GM23338 (cell line): ENCODE data around the gene TNFRSF21.

ENCODE experiments used
- CREB1 ChIP-seq: fragments of 250-450 bp; sonication (Bioruptor Pico); IDR thresholded peaks from 2 replicates; pipeline ENCODE4 v1.5.0; 2020; ENCODE audit warnings: low read depth, mild to moderate bottlenecking, moderate library complexity
- EZH2 ChIP-seq: fragments of 200-600 bp; sonication (generic); IDR thresholded peaks from one replicate; pipeline ENCODE4 v1.8.0; 2017; ENCODE audit warnings: antibody characterized with exemption, mild to moderate bottlenecking, low read depth; ENCODE audit not compliant: unreplicated experiment
- EZH2phosphoT487 ChIP-seq: fragments of 200-600 bp; sonication (generic); IDR thresholded peaks from one replicate; pipeline ENCODE4 v1.8.1; 2018; ENCODE audit warnings: antibody characterized with exemption; ENCODE audit not compliant: unreplicated experiment
- JUNB ChIP-seq: IDR thresholded peaks from one replicate; pipeline ENCODE4 v1.6.1; 2016; ENCODE audit warnings: antibody characterized with exemption; ENCODE audit not compliant: unreplicated experiment
- NANOG ChIP-seq: IDR thresholded peaks from 2 replicates; pipeline ENCODE4 v1.6.1; 2016; ENCODE audit warnings: antibody characterized with exemption, borderline replicate concordance
- POLR2AphosphoS5 ChIP-seq: IDR thresholded peaks from 2 replicates; pipeline ENCODE4 v1.6.1; 2016; ENCODE audit warnings: antibody characterized with exemption, low read depth
- STAT1 ChIP-seq: IDR thresholded peaks from one replicate; pipeline ENCODE4 v1.6.1; 2016; ENCODE audit warnings: antibody characterized with exemption; ENCODE audit not compliant: unreplicated experiment
- ZNF114 ChIP-seq: fragments of 250-450 bp; sonication (Bioruptor Pico); IDR thresholded peaks from 2 replicates; pipeline ENCODE4 v1.5.0; 2020; ENCODE audit warnings: mild to moderate bottlenecking, moderate library complexity
- ZNF331 ChIP-seq: fragments of 250-450 bp; sonication (Bioruptor Pico); IDR thresholded peaks from 2 replicates; pipeline ENCODE4 v1.5.0; 2020; ENCODE audit warnings: low read depth, mild to moderate bottlenecking, moderate library complexity
- TF ChIP-seq, protein P1 (sequence below), 2 experiments: fragments of 200-600 bp in 1 of 2; sonication (generic) in 1 of 2; conservative IDR thresholded peaks; 2 replicates each; pipeline versions ENCODE4 v1.5.1 to v1.6.1; 2016 to 2017; ENCODE audit warnings: antibody characterized with exemption in 2 of 2, low read depth in 2 of 2, mild to moderate bottlenecking in 2 of 2, moderate library complexity in 1 of 2
- TF ChIP-seq, protein P2 (sequence below): IDR thresholded peaks from one replicate; pipeline ENCODE4 v1.6.1; 2018; ENCODE audit warnings: antibody characterized with exemption; ENCODE audit not compliant: unreplicated experiment
- TF ChIP-seq, protein P3 (sequence below): IDR thresholded peaks from 2 replicates; pipeline ENCODE4 v1.6.1; 2016; ENCODE audit warnings: antibody characterized with exemption
- TF ChIP-seq, protein P4 (sequence below): fragments of 250-450 bp; sonication (Bioruptor Pico); IDR thresholded peaks from 2 replicates; pipeline ENCODE4 v1.5.0; 2020; ENCODE audit warnings: mild to moderate bottlenecking, moderate library complexity

DNA sequence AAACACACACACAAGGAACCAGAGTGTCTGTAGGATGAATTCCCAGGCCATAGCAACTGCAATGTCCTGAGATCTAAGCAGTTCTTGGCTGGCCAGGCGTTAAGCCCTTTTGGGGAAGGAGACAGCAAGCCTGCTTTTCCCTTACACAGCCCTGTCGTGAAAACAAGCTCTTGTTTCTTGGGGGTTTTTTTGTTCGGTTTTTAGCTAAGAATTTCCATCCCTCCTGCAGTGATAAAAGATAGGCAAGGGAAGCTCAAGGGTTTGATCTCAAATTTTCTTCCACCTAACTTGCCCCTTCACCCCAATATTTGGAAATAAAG, 1.5 kb downstream of the TNFRSF21 start:
- TF ChIP-seq POLR2AphosphoS5 (no peak), EZH2 (no peak), EZH2phosphoT487 (no peak), CREB1 (CRISPR knock-in tag) (no peak), ZNF114 (CRISPR knock-in tag) (no peak), ZNF331 (CRISPR knock-in tag) (no peak), JUNB (no peak), STAT1 (no peak), NANOG (no peak)
- TF ChIP-seq, protein P1, sequence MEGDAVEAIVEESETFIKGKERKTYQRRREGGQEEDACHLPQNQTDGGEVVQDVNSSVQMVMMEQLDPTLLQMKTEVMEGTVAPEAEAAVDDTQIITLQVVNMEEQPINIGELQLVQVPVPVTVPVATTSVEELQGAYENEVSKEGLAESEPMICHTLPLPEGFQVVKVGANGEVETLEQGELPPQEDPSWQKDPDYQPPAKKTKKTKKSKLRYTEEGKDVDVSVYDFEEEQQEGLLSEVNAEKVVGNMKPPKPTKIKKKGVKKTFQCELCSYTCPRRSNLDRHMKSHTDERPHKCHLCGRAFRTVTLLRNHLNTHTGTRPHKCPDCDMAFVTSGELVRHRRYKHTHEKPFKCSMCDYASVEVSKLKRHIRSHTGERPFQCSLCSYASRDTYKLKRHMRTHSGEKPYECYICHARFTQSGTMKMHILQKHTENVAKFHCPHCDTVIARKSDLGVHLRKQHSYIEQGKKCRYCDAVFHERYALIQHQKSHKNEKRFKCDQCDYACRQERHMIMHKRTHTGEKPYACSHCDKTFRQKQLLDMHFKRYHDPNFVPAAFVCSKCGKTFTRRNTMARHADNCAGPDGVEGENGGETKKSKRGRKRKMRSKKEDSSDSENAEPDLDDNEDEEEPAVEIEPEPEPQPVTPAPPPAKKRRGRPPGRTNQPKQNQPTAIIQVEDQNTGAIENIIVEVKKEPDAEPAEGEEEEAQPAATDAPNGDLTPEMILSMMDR (conservative IDR thresholded peaks at IDR 0.05; ENCODE audit: low read depth in 2 of 2), result no peak
- TF ChIP-seq, protein P2, sequence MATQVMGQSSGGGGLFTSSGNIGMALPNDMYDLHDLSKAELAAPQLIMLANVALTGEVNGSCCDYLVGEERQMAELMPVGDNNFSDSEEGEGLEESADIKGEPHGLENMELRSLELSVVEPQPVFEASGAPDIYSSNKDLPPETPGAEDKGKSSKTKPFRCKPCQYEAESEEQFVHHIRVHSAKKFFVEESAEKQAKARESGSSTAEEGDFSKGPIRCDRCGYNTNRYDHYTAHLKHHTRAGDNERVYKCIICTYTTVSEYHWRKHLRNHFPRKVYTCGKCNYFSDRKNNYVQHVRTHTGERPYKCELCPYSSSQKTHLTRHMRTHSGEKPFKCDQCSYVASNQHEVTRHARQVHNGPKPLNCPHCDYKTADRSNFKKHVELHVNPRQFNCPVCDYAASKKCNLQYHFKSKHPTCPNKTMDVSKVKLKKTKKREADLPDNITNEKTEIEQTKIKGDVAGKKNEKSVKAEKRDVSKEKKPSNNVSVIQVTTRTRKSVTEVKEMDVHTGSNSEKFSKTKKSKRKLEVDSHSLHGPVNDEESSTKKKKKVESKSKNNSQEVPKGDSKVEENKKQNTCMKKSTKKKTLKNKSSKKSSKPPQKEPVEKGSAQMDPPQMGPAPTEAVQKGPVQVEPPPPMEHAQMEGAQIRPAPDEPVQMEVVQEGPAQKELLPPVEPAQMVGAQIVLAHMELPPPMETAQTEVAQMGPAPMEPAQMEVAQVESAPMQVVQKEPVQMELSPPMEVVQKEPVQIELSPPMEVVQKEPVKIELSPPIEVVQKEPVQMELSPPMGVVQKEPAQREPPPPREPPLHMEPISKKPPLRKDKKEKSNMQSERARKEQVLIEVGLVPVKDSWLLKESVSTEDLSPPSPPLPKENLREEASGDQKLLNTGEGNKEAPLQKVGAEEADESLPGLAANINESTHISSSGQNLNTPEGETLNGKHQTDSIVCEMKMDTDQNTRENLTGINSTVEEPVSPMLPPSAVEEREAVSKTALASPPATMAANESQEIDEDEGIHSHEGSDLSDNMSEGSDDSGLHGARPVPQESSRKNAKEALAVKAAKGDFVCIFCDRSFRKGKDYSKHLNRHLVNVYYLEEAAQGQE, result no peak
- TF ChIP-seq, protein P3, sequence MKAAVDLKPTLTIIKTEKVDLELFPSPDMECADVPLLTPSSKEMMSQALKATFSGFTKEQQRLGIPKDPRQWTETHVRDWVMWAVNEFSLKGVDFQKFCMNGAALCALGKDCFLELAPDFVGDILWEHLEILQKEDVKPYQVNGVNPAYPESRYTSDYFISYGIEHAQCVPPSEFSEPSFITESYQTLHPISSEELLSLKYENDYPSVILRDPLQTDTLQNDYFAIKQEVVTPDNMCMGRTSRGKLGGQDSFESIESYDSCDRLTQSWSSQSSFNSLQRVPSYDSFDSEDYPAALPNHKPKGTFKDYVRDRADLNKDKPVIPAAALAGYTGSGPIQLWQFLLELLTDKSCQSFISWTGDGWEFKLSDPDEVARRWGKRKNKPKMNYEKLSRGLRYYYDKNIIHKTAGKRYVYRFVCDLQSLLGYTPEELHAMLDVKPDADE, result no peak
- TF ChIP-seq, protein P4, sequence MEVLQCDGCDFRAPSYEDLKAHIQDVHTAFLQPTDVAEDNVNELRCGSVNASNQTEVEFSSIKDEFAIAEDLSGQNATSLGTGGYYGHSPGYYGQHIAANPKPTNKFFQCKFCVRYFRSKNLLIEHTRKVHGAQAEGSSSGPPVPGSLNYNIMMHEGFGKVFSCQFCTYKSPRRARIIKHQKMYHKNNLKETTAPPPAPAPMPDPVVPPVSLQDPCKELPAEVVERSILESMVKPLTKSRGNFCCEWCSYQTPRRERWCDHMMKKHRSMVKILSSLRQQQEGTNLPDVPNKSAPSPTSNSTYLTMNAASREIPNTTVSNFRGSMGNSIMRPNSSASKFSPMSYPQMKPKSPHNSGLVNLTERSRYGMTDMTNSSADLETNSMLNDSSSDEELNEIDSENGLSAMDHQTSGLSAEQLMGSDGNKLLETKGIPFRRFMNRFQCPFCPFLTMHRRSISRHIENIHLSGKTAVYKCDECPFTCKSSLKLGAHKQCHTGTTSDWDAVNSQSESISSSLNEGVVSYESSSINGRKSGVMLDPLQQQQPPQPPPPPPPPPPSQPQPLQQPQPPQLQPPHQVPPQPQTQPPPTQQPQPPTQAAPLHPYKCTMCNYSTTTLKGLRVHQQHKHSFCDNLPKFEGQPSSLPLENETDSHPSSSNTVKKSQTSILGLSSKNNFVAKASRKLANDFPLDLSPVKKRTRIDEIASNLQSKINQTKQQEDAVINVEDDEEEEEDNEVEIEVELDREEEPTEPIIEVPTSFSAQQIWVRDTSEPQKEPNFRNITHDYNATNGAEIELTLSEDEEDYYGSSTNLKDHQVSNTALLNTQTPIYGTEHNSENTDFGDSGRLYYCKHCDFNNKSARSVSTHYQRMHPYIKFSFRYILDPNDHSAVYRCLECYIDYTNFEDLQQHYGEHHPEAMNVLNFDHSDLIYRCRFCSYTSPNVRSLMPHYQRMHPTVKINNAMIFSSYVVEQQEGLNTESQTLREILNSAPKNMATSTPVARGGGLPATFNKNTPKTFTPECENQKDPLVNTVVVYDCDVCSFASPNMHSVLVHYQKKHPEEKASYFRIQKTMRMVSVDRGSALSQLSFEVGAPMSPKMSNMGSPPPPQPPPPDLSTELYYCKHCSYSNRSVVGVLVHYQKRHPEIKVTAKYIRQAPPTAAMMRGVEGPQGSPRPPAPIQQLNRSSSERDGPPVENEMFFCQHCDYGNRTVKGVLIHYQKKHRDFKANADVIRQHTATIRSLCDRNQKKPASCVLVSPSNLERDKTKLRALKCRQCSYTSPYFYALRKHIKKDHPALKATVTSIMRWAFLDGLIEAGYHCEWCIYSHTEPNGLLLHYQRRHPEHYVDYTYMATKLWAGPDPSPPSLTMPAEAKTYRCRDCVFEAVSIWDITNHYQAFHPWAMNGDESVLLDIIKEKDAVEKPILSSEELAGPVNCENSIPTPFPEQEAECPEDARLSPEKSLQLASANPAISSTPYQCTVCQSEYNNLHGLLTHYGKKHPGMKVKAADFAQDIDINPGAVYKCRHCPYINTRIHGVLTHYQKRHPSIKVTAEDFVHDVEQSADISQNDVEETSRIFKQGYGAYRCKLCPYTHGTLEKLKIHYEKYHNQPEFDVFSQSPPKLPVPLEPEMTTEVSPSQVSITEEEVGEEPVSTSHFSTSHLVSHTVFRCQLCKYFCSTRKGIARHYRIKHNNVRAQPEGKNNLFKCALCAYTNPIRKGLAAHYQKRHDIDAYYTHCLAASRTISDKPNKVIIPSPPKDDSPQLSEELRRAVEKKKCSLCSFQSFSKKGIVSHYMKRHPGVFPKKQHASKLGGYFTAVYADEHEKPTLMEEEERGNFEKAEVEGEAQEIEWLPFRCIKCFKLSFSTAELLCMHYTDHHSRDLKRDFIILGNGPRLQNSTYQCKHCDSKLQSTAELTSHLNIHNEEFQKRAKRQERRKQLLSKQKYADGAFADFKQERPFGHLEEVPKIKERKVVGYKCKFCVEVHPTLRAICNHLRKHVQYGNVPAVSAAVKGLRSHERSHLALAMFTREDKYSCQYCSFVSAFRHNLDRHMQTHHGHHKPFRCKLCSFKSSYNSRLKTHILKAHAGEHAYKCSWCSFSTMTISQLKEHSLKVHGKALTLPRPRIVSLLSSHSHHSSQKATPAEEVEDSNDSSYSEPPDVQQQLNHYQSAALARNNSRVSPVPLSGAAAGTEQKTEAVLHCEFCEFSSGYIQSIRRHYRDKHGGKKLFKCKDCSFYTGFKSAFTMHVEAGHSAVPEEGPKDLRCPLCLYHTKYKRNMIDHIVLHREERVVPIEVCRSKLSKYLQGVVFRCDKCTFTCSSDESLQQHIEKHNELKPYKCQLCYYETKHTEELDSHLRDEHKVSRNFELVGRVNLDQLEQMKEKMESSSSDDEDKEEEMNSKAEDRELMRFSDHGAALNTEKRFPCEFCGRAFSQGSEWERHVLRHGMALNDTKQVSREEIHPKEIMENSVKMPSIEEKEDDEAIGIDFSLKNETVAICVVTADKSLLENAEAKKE (CRISPR knock-in tag), result no peak
